Urinary bladder (tissue), 4 donors: ENCODE data around the gene SEC16A. TPM values are rescaled to one million over a fixed set of nuclear protein-coding genes. Genes with fewer than 3 reads are reported as not detected.
A peak's percentile ranks its signal among the peaks of the same experiment; 100 is the strongest.

Experiments
- DNase-seq: peaks from one replicate; pipeline ENCODE4 v3.0.0-alpha.2; 2015; ENCODE audit errors: extremely low spot score
- H3K27ac ChIP-seq: one replicate; pipeline ENCODE4 v1.5.1; 2013; ENCODE audit warnings: low read depth, mild to moderate bottlenecking, moderate library complexity
- H3K36me3 ChIP-seq: one replicate; pipeline ENCODE4 v1.6.1; 2013; ENCODE audit warnings: mild to moderate bottlenecking, moderate library complexity; ENCODE audit not compliant: insufficient read depth
- H3K4me1 ChIP-seq: one replicate; pipeline ENCODE4 v1.6.1; 2013; ENCODE audit warnings: mild to moderate bottlenecking, moderate library complexity; ENCODE audit not compliant: insufficient read depth
- H3K4me3 ChIP-seq: one replicate; pipeline ENCODE4 v1.5.1; 2013; ENCODE audit warnings: low read depth, low read length
- WGBS: extraction: QIAGEN DNeasy Blood & Tissue Kit; methylation state at CpG from one replicate; pipeline ENCODE4 v1.1.7; 2013; 5-methylcytosine and 5-hydroxymethylcytosine counted together
- polyA plus RNA-seq: library from polyadenylated mRNA; stranded (reverse); fragments of 200-250 nt; gene quantifications from one replicate; pipeline ENCODE4 v1.2.3, GENCODE V29; 2013
- total RNA-seq: library from RNA; depleted of rRNA; stranded (reverse); fragments of >200 nt; gene quantifications from one replicate; pipeline ENCODE4 v1.2.3, GENCODE V29; 2014
- donor health status: healthy with polysubstance abuse.
- donor health status: healthy.

Gene SEC16A
- total and polyA plus RNA-seq, 2 donors, result 24.3 to 36.4 TPM

- H3K27ac ChIP-seq, result no peak overlapping the region
- 68% methylated on average over 9 of the region's 9 CpGs for WGBS
- no peak for DNase-seq
These were observed 11.2 kb upstream of the SEC16A start for GRCh38 chr9:136494012-136494411.

GRCh38 chr9:136493567-136493971 is 10.7 kb upstream of the SEC16A start:
- Histone ChIP-seq H3K4me3 (no peak overlapping the region), H3K4me1 (no peaks in the 10 kb centered on the region), H3K27ac (no peak overlapping the region), H3K36me3 (peaks cover 6% of the 10 kb centered on the region)
- DNase-seq, result no peak
- WGBS, result 75% methylated on average over 8 of the region's 8 CpGs

More at GRCh38 chr9:136494012-136494411, 11.2 kb upstream of the SEC16A start:
- Histone ChIP-seq H3K36me3 (peaks cover 10% of the 10 kb centered on the region), H3K4me3 (no peak overlapping the region), H3K4me1 (no peaks in the 10 kb centered on the region)

GRCh38 chr9:136492978-136493522 is 10.2 kb upstream of the SEC16A start:
- WGBS, result 59% methylated on average over 26 of the region's 26 CpGs
- no peak for DNase-seq
- Histone ChIP-seq H3K4me3 (no peak overlapping the region), H3K4me1 (no peaks in the 10 kb centered on the region), H3K27ac (no peak overlapping the region), H3K36me3 (peaks cover 3% of the 10 kb centered on the region)

- DNase-seq, result no peak
- 80% methylated on average over 17 of the region's 17 CpGs for WGBS
- Histone ChIP-seq H3K27ac (no peak overlapping the region), H3K4me3 (no peak overlapping the region), H3K4me1 (no peaks in the 10 kb centered on the region), H3K36me3 (no peaks in the 10 kb centered on the region)
These were observed 6.9 kb upstream of the SEC16A start for GRCh38 chr9:136489731-136490130.

GRCh38 chr9:136488247-136489214 is 5.7 kb upstream of the SEC16A start:
- DNase-seq, result no peak
- WGBS, result 32% methylated on average over 22 of the region's 22 CpGs
- H3K36me3 ChIP-seq, result no peaks in the 10 kb centered on the region
- H3K4me3 ChIP-seq, result no peak overlapping the region
- H3K4me1 ChIP-seq, result peaks cover 2% of the 10 kb centered on the region
- H3K27ac ChIP-seq, result no peak overlapping the region

GRCh38 chr9:136487672-136488071 is 4.8 kb upstream of the SEC16A start:
- Histone ChIP-seq H3K4me3 (no peak overlapping the region), H3K36me3 (no peaks in the 10 kb centered on the region), H3K27ac (no peak overlapping the region), H3K4me1 (peaks cover 2% of the 10 kb centered on the region)
- WGBS, result 86% methylated on average over 7 of the region's 7 CpGs
- no peak for DNase-seq

GRCh38 chr9:136486823-136487620 is 4.2 kb upstream of the SEC16A start:
- no peak for DNase-seq
- Histone ChIP-seq H3K4me3 (no peak overlapping the region), H3K36me3 (no peaks in the 10 kb centered on the region), H3K4me1 (peaks cover 2% of the 10 kb centered on the region), H3K27ac (no peak overlapping the region)
- WGBS, result 93% methylated on average over 18 of the region's 18 CpGs

GRCh38 chr9:136486131-136486530 is 3.3 kb upstream of the SEC16A start:
- 90% methylated on average over 7 of the region's 7 CpGs for WGBS
- H3K36me3 ChIP-seq, result no peaks in the 10 kb centered on the region
- H3K4me1 ChIP-seq, result peaks cover 2% of the 10 kb centered on the region
- no peak for DNase-seq
- H3K4me3 ChIP-seq, result no peak overlapping the region
- H3K27ac ChIP-seq, result no peak overlapping the region

GRCh38 chr9:136485049-136486045 is 2.5 kb upstream of the SEC16A start:
- peak; percentile 33 for DNase-seq
- Histone ChIP-seq H3K27ac (no peak overlapping the region), H3K4me3 (no peak overlapping the region), H3K36me3 (no peaks in the 10 kb centered on the region), H3K4me1 (peaks cover 2% of the 10 kb centered on the region)
- WGBS, result 44% methylated on average over 21 of the region's 21 CpGs

- Histone ChIP-seq H3K36me3 (no peaks in the 10 kb centered on the region), H3K4me3 (peak overlapping the region; percentile 42), H3K4me1 (peaks cover 2% of the 10 kb centered on the region), H3K27ac (peak overlapping the region; percentile 54)
- 37% methylated on average over 59 of the region's 59 CpGs for WGBS
- no peak for DNase-seq
These were observed 1.6 kb upstream of the SEC16A start for GRCh38 chr9:136484153-136485048.

- under 1% methylated on average over 63 of the region's 63 CpGs for WGBS
- peak; percentile 84 for DNase-seq
- peaks cover 2% of the 10 kb centered on the region for H3K4me1 ChIP-seq
- H3K4me3 ChIP-seq, result peak overlapping the region; percentile 42
- no peaks in the 10 kb centered on the region for H3K36me3 ChIP-seq
- peak overlapping the region; percentile 85 for H3K27ac ChIP-seq
These were observed 831 bp upstream of the SEC16A start for GRCh38 chr9:136483589-136484152.
